Mesothelial cell of epicardium (in vitro differentiated cells): ENCODE results near the gene ANAPC2. TPM values are rescaled to one million over a fixed set of nuclear protein-coding genes. Genes with fewer than 3 reads are reported as not detected.

Experiments used
- DNase-seq, 2 experiments: peaks; one replicate each; pipeline ENCODE4 v3.0.0; 2021; ENCODE audit warnings: low spot score in 2 of 2; ENCODE audit not compliant: unreplicated experiment in 2 of 2
- H3K27ac Mint-ChIP-seq: 2 replicates; pipeline ENCODE4 v1.8.0; 2021; ENCODE audit warnings: mixed read lengths
- H3K27me3 Mint-ChIP-seq: 2 replicates; pipeline ENCODE4 v1.8.0; 2021; ENCODE audit warnings: low read depth, mixed read lengths
- H3K36me3 Mint-ChIP-seq: 2 replicates; pipeline ENCODE4 v1.8.0; 2021; ENCODE audit warnings: mixed read lengths
- H3K4me1 Mint-ChIP-seq: 2 replicates; pipeline ENCODE4 v1.8.0; 2021; ENCODE audit warnings: mixed read lengths
- H3K4me3 Mint-ChIP-seq: 2 replicates; pipeline ENCODE4 v1.8.0; 2021; ENCODE audit warnings: mild to moderate bottlenecking, moderate library complexity, mixed read lengths
- H3K9me3 Mint-ChIP-seq: 2 replicates; pipeline ENCODE4 v1.8.0; 2021; ENCODE audit warnings: mixed read lengths
- CTCF ChIP-seq: fragments of 200-600 bp; sonication (generic); IDR thresholded peaks from one replicate; pipeline ENCODE4 v1.5.0; 2021; ENCODE audit warnings: antibody characterized with exemption; ENCODE audit not compliant: unreplicated experiment
- total RNA-seq: library from RNA; stranded (reverse); gene quantifications from 3 replicates; pipeline ENCODE4 v1.2.1, GENCODE V29; 2021

ANAPC2 gene
- total RNA-seq, 1 donor from 2014 or later = 89.3 TPM

- H3K27me3 Mint-ChIP-seq = peaks cover 82% of the 10 kb centered on the region
- no peak overlapping the region for H3K4me3 Mint-ChIP-seq
- no peak overlapping the region for H3K27ac Mint-ChIP-seq
- TF ChIP-seq CTCF = no peak
- DNase-seq = no peak
- no peaks in the 10 kb centered on the region for H3K36me3 Mint-ChIP-seq
- peaks cover 7% of the 10 kb centered on the region for H3K4me1 Mint-ChIP-seq
- H3K9me3 Mint-ChIP-seq = no peaks in the 10 kb centered on the region
Measured at GRCh38 chr9:137166380-137167229, 21.8 kb downstream of the ANAPC2 start.

- H3K4me1 Mint-ChIP-seq = peaks cover 7% of the 10 kb centered on the region
- no peaks in the 10 kb centered on the region for H3K36me3 Mint-ChIP-seq
- H3K27ac Mint-ChIP-seq = no peak overlapping the region
- no peaks in the 10 kb centered on the region for H3K9me3 Mint-ChIP-seq
- peaks cover 81% of the 10 kb centered on the region for H3K27me3 Mint-ChIP-seq
- DNase-seq = no peak
- H3K4me3 Mint-ChIP-seq = no peak overlapping the region
- TF ChIP-seq CTCF = no peak
Measured at GRCh38 chr9:137165250-137165836, 23.0 kb downstream of the ANAPC2 start.

GRCh38 chr9:137164370-137165249 is 23.8 kb downstream of the ANAPC2 start:
- peaks cover 7% of the 10 kb centered on the region for H3K4me1 Mint-ChIP-seq
- DNase-seq = no peak

DNA sequence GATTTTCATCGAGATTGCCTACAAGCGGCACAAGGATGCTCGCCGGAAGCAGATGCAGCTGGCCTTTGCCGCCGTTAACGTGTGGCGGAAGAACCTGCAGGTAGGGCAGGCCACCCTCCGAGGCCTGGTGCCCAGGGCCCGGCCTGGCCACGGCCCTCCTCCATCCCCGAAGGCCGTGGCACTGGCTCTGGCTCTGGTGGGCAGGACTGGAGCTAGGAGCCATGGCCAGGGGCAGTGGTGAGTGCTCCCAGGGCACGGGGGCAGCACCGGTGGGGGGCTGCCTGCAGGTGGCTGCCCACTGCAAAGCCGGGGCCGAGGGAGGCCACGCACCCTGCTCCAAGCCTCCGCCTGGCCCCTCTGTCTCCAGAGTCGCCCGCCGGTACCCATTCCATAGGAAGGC is 24.6 kb downstream of the ANAPC2 start:
- TF ChIP-seq CTCF = no peak
- no peak for DNase-seq
- peaks cover 86% of the 10 kb centered on the region for H3K27me3 Mint-ChIP-seq
- no peaks in the 10 kb centered on the region for H3K36me3 Mint-ChIP-seq
- no peak overlapping the region for H3K27ac Mint-ChIP-seq
- no peaks in the 10 kb centered on the region for H3K9me3 Mint-ChIP-seq
- H3K4me1 Mint-ChIP-seq = peaks cover 5% of the 10 kb centered on the region
- no peak overlapping the region for H3K4me3 Mint-ChIP-seq

More at GRCh38 chr9:137164370-137165249, 23.8 kb downstream of the ANAPC2 start:
- no peaks in the 10 kb centered on the region for H3K36me3 Mint-ChIP-seq
- H3K27me3 Mint-ChIP-seq = peaks cover 83% of the 10 kb centered on the region
- no peaks in the 10 kb centered on the region for H3K9me3 Mint-ChIP-seq
- TF ChIP-seq CTCF = no peak
- H3K27ac Mint-ChIP-seq = no peak overlapping the region
- H3K4me3 Mint-ChIP-seq = no peak overlapping the region

GRCh38 chr9:137163365-137163715 is 25.0 kb downstream of the ANAPC2 start:
- no peaks in the 10 kb centered on the region for H3K36me3 Mint-ChIP-seq
- no peak for DNase-seq
- H3K4me3 Mint-ChIP-seq = peak overlapping the region; percentile 52
- no peaks in the 10 kb centered on the region for H3K9me3 Mint-ChIP-seq
- peaks cover 88% of the 10 kb centered on the region for H3K27me3 Mint-ChIP-seq
- TF ChIP-seq CTCF = no peak
- H3K27ac Mint-ChIP-seq = no peak overlapping the region
- H3K4me1 Mint-ChIP-seq = peaks cover 5% of the 10 kb centered on the region
